Activated CD8-positive, alpha-beta memory T cell treated with anti-CD3 and anti-CD28 coated beads, Interleukin-2, amount 10 ng/mL, durations not matched to agents 7 days and 5 days (primary cell): Measurements from ENCODE around the gene PHF20. TPM values are rescaled to one million over a fixed set of nuclear protein-coding genes. Genes with fewer than 3 reads are reported as not detected.
A peak's percentile ranks its signal among the peaks of the same experiment; 100 is the strongest.
"Not testable (repeated sequence)": the region's sequence is repeated elsewhere in the genome, so short reads cannot be mapped to it uniquely, and the experiment has no call there.

Experiments
- ATAC-seq: fragments of 150-1000 bp; cut with Tn5 transposase; one replicate; pipeline ENCODE4 v1.10.0; 2021; ENCODE audit warnings: moderate library complexity
- CTCF ChIA-PET: fragments of 350-600 bp; sonication (Branson Sonifier 250); formaldehyde crosslinking; loops from one replicate; lab custom pipeline; 2021; ENCODE audit warnings: antibody characterized with exemption; lab: Charles Lee
- DNase-seq: peaks from one replicate; pipeline ENCODE4 v3.0.0-alpha.2; 2020
- H3K27ac Mint-ChIP-seq: one replicate; pipeline ENCODE4 v1.8.0; 2021; ENCODE audit warnings: mild to moderate bottlenecking, mixed read lengths
- H3K27me3 Mint-ChIP-seq: one replicate; pipeline ENCODE4 v1.8.0; 2021; ENCODE audit warnings: mixed read lengths
- H3K36me3 Mint-ChIP-seq: one replicate; pipeline ENCODE4 v1.8.0; 2021; ENCODE audit warnings: mild to moderate bottlenecking, mixed read lengths
- H3K4me1 Mint-ChIP-seq: one replicate; pipeline ENCODE4 v1.8.0; 2021; ENCODE audit warnings: mixed read lengths
- H3K4me3 Mint-ChIP-seq: one replicate; pipeline ENCODE4 v1.8.0; 2021; ENCODE audit warnings: mild to moderate bottlenecking, moderate library complexity, mixed read lengths
- H3K9me3 Mint-ChIP-seq: one replicate; pipeline ENCODE4 v1.8.0; 2022; ENCODE audit warnings: low read depth, mixed read lengths
- total RNA-seq, 2 experiments: library from RNA; stranded (reverse); gene quantifications; one replicate each; pipeline ENCODE4 v1.2.3, GENCODE V29; 2021

The PHF20 gene
- total RNA-seq, 2 experiments from 2014 or later: 50.8 to 52.4 TPM

- H3K9me3 Mint-ChIP-seq: peaks cover 4% of the 10 kb centered on the region
- peaks cover 42% of the 10 kb centered on the region for H3K36me3 Mint-ChIP-seq
- peaks cover 16% of the 10 kb centered on the region for H3K4me1 Mint-ChIP-seq
- no peak overlapping the region for H3K27ac Mint-ChIP-seq
- DNase-seq: no peak
- CTCF ChIA-PET: interaction anchor here (1.0 kb wide), 1 partner anchor 67 kb away, joined by 3 read pairs; no protein-coding TSS in a partner anchor
- no peak for ATAC-seq
- no peaks in the 10 kb centered on the region for H3K27me3 Mint-ChIP-seq
- no peak overlapping the region for H3K4me3 Mint-ChIP-seq
Observed at GRCh38 chr20:35842361-35842760, 70.5 kb downstream of the PHF20 start.

GRCh38 chr20:35843894-35844293 is 72.1 kb downstream of the PHF20 start:
- Mint-ChIP-seq H3K36me3 (peaks cover 40% of the 10 kb centered on the region), H3K4me1 (peaks cover 13% of the 10 kb centered on the region)
- H3K27ac Mint-ChIP-seq, ATAC-seq, DNase-seq, H3K9me3 Mint-ChIP-seq, H3K4me3 Mint-ChIP-seq, H3K27me3 Mint-ChIP-seq: not testable (repeated sequence)
- CTCF ChIA-PET: interaction anchor here (0.6 to 1.1 kb wide), 5 partner anchors 11 to 102 kb away, joined by 3 to 4 read pairs (median 3); partner anchors contain the start of gene RBM39

GRCh38 chr20:35845561-35845960 is 73.7 kb downstream of the PHF20 start:
- Mint-ChIP-seq H3K4me1 (peaks cover 2% of the 10 kb centered on the region), H3K4me3 (no peak overlapping the region), H3K27ac (no peak overlapping the region), H3K9me3 (peaks cover 4% of the 10 kb centered on the region), H3K36me3 (peaks cover 38% of the 10 kb centered on the region), H3K27me3 (no peaks in the 10 kb centered on the region)
- no peak for ATAC-seq
- no peak for DNase-seq
- CTCF ChIA-PET: interaction anchor here (0.6 kb wide), 1 partner anchor 90 kb away, joined by 3 read pairs; no protein-coding TSS in a partner anchor

- no peaks in the 10 kb centered on the region for H3K4me1 Mint-ChIP-seq
- H3K36me3 Mint-ChIP-seq: peaks cover 29% of the 10 kb centered on the region
- no peak for DNase-seq
- no peak for ATAC-seq
- H3K27me3 Mint-ChIP-seq: no peaks in the 10 kb centered on the region
- H3K9me3 Mint-ChIP-seq: no peaks in the 10 kb centered on the region
- CTCF ChIA-PET: interaction anchor here (1.1 kb wide), 1 partner anchor 9 kb away, joined by 4 read pairs; no protein-coding TSS in a partner anchor
- no peak overlapping the region for H3K27ac Mint-ChIP-seq
- no peak overlapping the region for H3K4me3 Mint-ChIP-seq
Observed at GRCh38 chr20:35849706-35850105, 77.9 kb downstream of the PHF20 start.

GRCh38 chr20:35851659-35852058 is 79.8 kb downstream of the PHF20 start:
- DNase-seq, H3K27ac Mint-ChIP-seq, H3K4me3 Mint-ChIP-seq, H3K4me1 Mint-ChIP-seq, CTCF ChIA-PET, H3K27me3 Mint-ChIP-seq, H3K9me3 Mint-ChIP-seq, ATAC-seq: not testable (repeated sequence)
- peaks cover 34% of the 10 kb centered on the region for H3K36me3 Mint-ChIP-seq

GRCh38 chr20:35854713-35855348 is 83.0 kb downstream of the PHF20 start:
- peaks cover 4% of the 10 kb centered on the region for H3K4me1 Mint-ChIP-seq
- no peaks in the 10 kb centered on the region for H3K9me3 Mint-ChIP-seq
- peaks cover 34% of the 10 kb centered on the region for H3K36me3 Mint-ChIP-seq
- H3K27me3 Mint-ChIP-seq: no peaks in the 10 kb centered on the region
- CTCF ChIA-PET: interaction anchor here (1.5 kb wide), 1 partner anchor 11 kb away, joined by 3 read pairs; no protein-coding TSS in a partner anchor
- no peak for DNase-seq
- no peak overlapping the region for H3K4me3 Mint-ChIP-seq
- no peak for ATAC-seq
- no peak overlapping the region for H3K27ac Mint-ChIP-seq

- ATAC-seq, H3K4me3 Mint-ChIP-seq, H3K27ac Mint-ChIP-seq, H3K4me1 Mint-ChIP-seq, H3K27me3 Mint-ChIP-seq, H3K9me3 Mint-ChIP-seq, DNase-seq: not testable (repeated sequence)
- CTCF ChIA-PET: interaction anchor here (1.5 kb wide), 1 partner anchor 12 kb away, joined by 3 read pairs; no protein-coding TSS in a partner anchor
- H3K36me3 Mint-ChIP-seq: peaks cover 32% of the 10 kb centered on the region
Observed at GRCh38 chr20:35855641-35856040, 83.8 kb downstream of the PHF20 start.

GRCh38 chr20:35856866-35857265 is 85.1 kb downstream of the PHF20 start:
- CTCF ChIA-PET: no interaction called here
- peaks cover 26% of the 10 kb centered on the region for H3K36me3 Mint-ChIP-seq

GRCh38 chr20:35866418-35867202 is 94.8 kb downstream of the PHF20 start:
- Mint-ChIP-seq H3K4me3 (no peak overlapping the region), H3K27ac (peak overlapping the region; percentile 4), H3K4me1 (peaks cover 8% of the 10 kb centered on the region), H3K36me3 (peaks cover 20% of the 10 kb centered on the region), H3K9me3 (no peaks in the 10 kb centered on the region), H3K27me3 (no peaks in the 10 kb centered on the region)
- ATAC-seq (no peak), DNase-seq (no peak)
- CTCF ChIA-PET: no interaction called here

More at GRCh38 chr20:35856866-35857265, 85.1 kb downstream of the PHF20 start:
- no peak overlapping the region for H3K27ac Mint-ChIP-seq
- no peaks in the 10 kb centered on the region for H3K9me3 Mint-ChIP-seq
- H3K27me3 Mint-ChIP-seq: no peaks in the 10 kb centered on the region
- ATAC-seq (no peak), DNase-seq (no peak)
- no peak overlapping the region for H3K4me3 Mint-ChIP-seq
- H3K4me1 Mint-ChIP-seq: peaks cover 4% of the 10 kb centered on the region

- no peak overlapping the region for H3K27ac Mint-ChIP-seq
- ATAC-seq: no peak
Observed at GRCh38 chr20:35870541-35871258, 98.9 kb downstream of the PHF20 start.

GRCh38 chr20:35871259-35871771 is 99.5 kb downstream of the PHF20 start:
- Mint-ChIP-seq H3K27me3 (no peaks in the 10 kb centered on the region), H3K4me1 (peaks cover 8% of the 10 kb centered on the region), H3K4me3 (no peak overlapping the region), H3K9me3 (no peaks in the 10 kb centered on the region), H3K36me3 (peaks cover 14% of the 10 kb centered on the region), H3K27ac (peak overlapping the region; percentile 4)
- ATAC-seq (no peak), DNase-seq (no peak)
- CTCF ChIA-PET: no interaction called here

More at GRCh38 chr20:35870541-35871258, 98.9 kb downstream of the PHF20 start:
- Mint-ChIP-seq H3K9me3 (no peaks in the 10 kb centered on the region), H3K4me1 (peaks cover 8% of the 10 kb centered on the region), H3K36me3 (peaks cover 14% of the 10 kb centered on the region), H3K4me3 (no peak overlapping the region), H3K27me3 (no peaks in the 10 kb centered on the region)
- no peak for DNase-seq
- CTCF ChIA-PET: no interaction called here

GRCh38 chr20:35876033-35876320 is 104.2 kb downstream of the PHF20 start:
- H3K27me3 Mint-ChIP-seq: no peaks in the 10 kb centered on the region
- CTCF ChIA-PET: interaction anchor here (0.9 to 1.1 kb wide), 2 partner anchors 8 to 113 kb away, joined by 3 read pairs; no protein-coding TSS in a partner anchor
- no peak overlapping the region for H3K27ac Mint-ChIP-seq
- no peaks in the 10 kb centered on the region for H3K9me3 Mint-ChIP-seq
- H3K4me3 Mint-ChIP-seq: no peak overlapping the region
- no peak for ATAC-seq
- peaks cover 11% of the 10 kb centered on the region for H3K4me1 Mint-ChIP-seq
- H3K36me3 Mint-ChIP-seq: peaks cover 6% of the 10 kb centered on the region
- no peak for DNase-seq

- H3K27me3 Mint-ChIP-seq: no peaks in the 10 kb centered on the region
- H3K4me3 Mint-ChIP-seq: no peak overlapping the region
- H3K36me3 Mint-ChIP-seq: peaks cover 5% of the 10 kb centered on the region
- peaks cover 8% of the 10 kb centered on the region for H3K4me1 Mint-ChIP-seq
- ATAC-seq (no peak), DNase-seq (no peak)
- H3K9me3 Mint-ChIP-seq: no peaks in the 10 kb centered on the region
- H3K27ac Mint-ChIP-seq: no peak overlapping the region
- CTCF ChIA-PET: no interaction called here
Observed at GRCh38 chr20:35877611-35878010, 105.8 kb downstream of the PHF20 start.
